HepG2 (cell line): ENCODE measurements around the gene DRD1. TPM values are rescaled to one million over a fixed set of nuclear protein-coding genes. Genes with fewer than 3 reads are reported as not detected.

Experiments used
- EED ChIP-seq: sonication (generic); formaldehyde crosslinking; IDR thresholded peaks from 2 replicates; pipeline ENCODE4 v1.5.0; 2020; ENCODE audit warnings: mild to moderate bottlenecking, missing genetic modification reagents
- EP300 ChIP-seq, 3 experiments: sonication (generic) in 1 of 3; formaldehyde crosslinking in 1 of 3; IDR thresholded peaks; 2 replicates each; pipeline versions ENCODE4 v1.5.1 to v1.6.1; 2011 to 2020; ENCODE audit warnings: low read depth in 2 of 3, low read length in 2 of 3, borderline replicate concordance in 1 of 3, improper control_type of control experiment in 1 of 3, mild to moderate bottlenecking in 1 of 3, missing genetic modification reagents in 1 of 3, moderate library complexity in 1 of 3
- FOSL1 ChIP-seq: sonication (generic); formaldehyde crosslinking; IDR thresholded peaks from 2 replicates; pipeline ENCODE4 v1.9.0; 2021; ENCODE audit warnings: missing genetic modification reagents, borderline replicate concordance
- FOXA1 ChIP-seq, 2 experiments: fragments of 450-650 bp in 1 of 2; sonication (generic) in 1 of 2; formaldehyde crosslinking in 1 of 2; IDR thresholded peaks; 2 replicates each; pipeline versions ENCODE4 v1.4.0 to v1.6.1; 2016 to 2020; ENCODE audit warnings: missing genetic modification reagents in 1 of 2
- KLF6 ChIP-seq: IDR thresholded peaks from 2 replicates; pipeline ENCODE4 v1.8.0; 2016; ENCODE audit warnings: missing biosample characterization, missing genetic modification reagents
- MED1 ChIP-seq: sonication (generic); formaldehyde crosslinking; IDR thresholded peaks from 2 replicates; pipeline ENCODE4 v1.4.0; 2020; ENCODE audit warnings: missing genetic modification reagents
- TCF12 ChIP-seq, 2 experiments: fragments of 450-650 bp in 1 of 2; sonication (generic) in 1 of 2; formaldehyde crosslinking in 1 of 2; IDR thresholded peaks; 2 replicates each; pipeline versions ENCODE4 v1.6.1 to v1.8.0; 2017 to 2022; ENCODE audit warnings: antibody characterized with exemption in 1 of 2, mild to moderate bottlenecking in 1 of 2, missing genetic modification reagents in 1 of 2, moderate library complexity in 1 of 2
- TRIM22 ChIP-seq: fragments of 450-650 bp; IDR thresholded peaks from 2 replicates; pipeline ENCODE4 v1.6.1; 2017
- ZBED4 ChIP-seq: sonication (generic); formaldehyde crosslinking; IDR thresholded peaks from 2 replicates; pipeline ENCODE4 v1.4.0; 2020; ENCODE audit warnings: missing genetic modification reagents, borderline replicate concordance
- ZBTB1 ChIP-seq: sonication (generic); formaldehyde crosslinking; IDR thresholded peaks from 2 replicates; pipeline ENCODE4 v1.4.0; 2020; ENCODE audit warnings: missing genetic modification reagents, borderline replicate concordance
- ZNF329 ChIP-seq: sonication (generic); formaldehyde crosslinking; IDR thresholded peaks from 2 replicates; pipeline ENCODE4 v1.9.0; 2021; ENCODE audit warnings: low read depth, mild to moderate bottlenecking, missing genetic modification reagents
- ZNF333 ChIP-seq: sonication (generic); formaldehyde crosslinking; IDR thresholded peaks from 2 replicates; pipeline ENCODE4 v1.4.0; 2020; ENCODE audit warnings: mild to moderate bottlenecking, missing genetic modification reagents, borderline replicate concordance
- ZNF530 ChIP-seq: sonication (generic); formaldehyde crosslinking; IDR thresholded peaks from 2 replicates; pipeline ENCODE4 v1.5.0; 2020; ENCODE audit warnings: low read depth, mild to moderate bottlenecking, missing genetic modification reagents
- ZNF547 ChIP-seq: sonication (generic); formaldehyde crosslinking; IDR thresholded peaks from 2 replicates; pipeline ENCODE4 v1.5.1; 2020; ENCODE audit warnings: mild to moderate bottlenecking, missing genetic modification reagents
- ZNF577 ChIP-seq: sonication (generic); formaldehyde crosslinking; IDR thresholded peaks from 2 replicates; pipeline ENCODE4 v1.4.0; 2020; ENCODE audit warnings: mild to moderate bottlenecking, low read depth, missing genetic modification reagents, borderline replicate concordance
- polyA plus RNA-seq, 8 experiments: library from polyadenylated mRNA; depleted of rRNA in 3 of 8; stranded (reverse) in 7 of 8; unstranded in 1 of 8; fragments of >200 nt; fragmentation: Illumina TruSeq in 4 of 8; extraction: Trizol in 4 of 8; gene quantifications; 2 replicates each; pipeline versions ENCODE4 v1.2.1 to v1.2.3, GENCODE V29; 2011 to 2016; ENCODE audit warnings: low read depth in 4 of 8, missing spikeins in 1 of 8, mixed read lengths in 1 of 8; ENCODE audit not compliant: insufficient read depth in 1 of 8
- total RNA-seq, 5 experiments: library from RNA; depleted of rRNA; stranded (reverse); fragments of >200 nt; fragmentation: Illumina TruSeq; extraction: Trizol; gene quantifications; 2 replicates each; pipeline ENCODE4 v1.2.3, GENCODE V29; 2016; ENCODE audit warnings: low read depth in 1 of 5
- TF ChIP-seq, protein P1 (sequence below): sonication (generic); formaldehyde crosslinking; IDR thresholded peaks from 2 replicates; pipeline ENCODE4 v1.4.0; 2020; ENCODE audit warnings: missing genetic modification reagents, mild to moderate bottlenecking, borderline replicate concordance
- TF ChIP-seq, protein P2 (sequence below): sonication (generic); formaldehyde crosslinking; IDR thresholded peaks from 2 replicates; pipeline ENCODE4 v1.8.0; 2022; ENCODE audit warnings: missing genetic modification reagents, mild to moderate bottlenecking, inconsistent platforms, borderline replicate concordance
- TF ChIP-seq, protein P3 (sequence below): sonication (generic); formaldehyde crosslinking; IDR thresholded peaks from 2 replicates; pipeline ENCODE4 v1.5.1; 2020; ENCODE audit warnings: mild to moderate bottlenecking, moderate library complexity, missing genetic modification reagents

Gene DRD1
- total and polyA plus RNA-seq, 2 of the 13 experiments (the other 11 are each of a cell fraction or from before 2014, with no cell fraction given) = not detected

DNA sequence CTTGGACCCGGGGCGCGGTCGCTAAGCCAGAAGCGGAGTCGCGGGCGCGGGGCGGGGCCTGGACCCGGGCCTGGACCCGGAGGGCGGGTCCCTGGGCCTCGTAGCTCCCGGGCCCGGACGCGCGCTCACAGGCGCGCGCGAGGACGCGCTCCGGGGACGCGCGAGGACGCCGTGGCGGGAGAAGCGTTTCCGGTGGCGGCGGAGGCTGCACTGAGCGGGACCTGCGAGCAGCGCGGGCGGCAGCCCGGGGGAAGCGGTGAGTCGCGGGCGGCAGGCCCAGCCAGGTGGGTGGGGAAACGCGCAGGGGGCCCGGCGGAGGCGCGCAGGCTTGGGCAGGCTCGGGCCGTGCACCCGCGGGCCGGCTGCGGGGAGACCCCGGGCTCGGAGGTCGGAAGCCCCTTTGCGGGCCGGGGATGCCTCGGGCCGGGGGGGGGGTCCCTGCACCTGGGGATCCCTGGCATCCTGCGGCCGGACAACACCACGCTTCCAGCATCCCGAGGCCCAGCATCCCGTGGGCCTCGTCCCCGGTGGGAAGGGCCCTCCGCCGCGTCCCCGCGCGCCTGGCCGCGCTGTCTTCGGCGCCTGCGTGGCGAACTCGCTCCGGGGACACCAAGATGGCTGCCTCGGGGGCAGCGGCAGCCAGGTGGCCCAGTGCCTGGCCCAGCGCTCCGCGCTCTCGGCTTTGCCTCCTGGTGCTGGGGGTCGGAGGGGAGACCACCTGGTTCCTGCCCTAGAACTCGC is 34.6 kb upstream of the DRD1 start, which contains the start of gene SFXN1 (continued):
- TF ChIP-seq, protein P1, sequence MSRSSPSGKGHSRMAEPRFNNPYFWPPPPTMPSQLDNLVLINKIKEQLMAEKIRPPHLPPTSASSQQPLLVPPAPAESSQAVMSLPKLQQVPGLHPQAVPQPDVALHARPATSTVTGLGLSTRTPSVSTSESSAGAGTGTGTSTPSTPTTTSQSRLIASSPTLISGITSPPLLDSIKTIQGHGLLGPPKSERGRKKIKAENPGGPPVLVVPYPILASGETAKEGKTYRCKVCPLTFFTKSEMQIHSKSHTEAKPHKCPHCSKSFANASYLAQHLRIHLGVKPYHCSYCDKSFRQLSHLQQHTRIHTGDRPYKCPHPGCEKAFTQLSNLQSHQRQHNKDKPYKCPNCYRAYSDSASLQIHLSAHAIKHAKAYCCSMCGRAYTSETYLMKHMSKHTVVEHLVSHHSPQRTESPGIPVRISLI (CRISPR knock-in tag) = 0 out of 2 replicates have a peak, but pooled peaks have one; percentile 6
- TF ChIP-seq MED1 (no peak), EP300 (IDR thresholded peaks at IDR 0.05; ENCODE audit: low read depth in 2 of 2, low read length in 2 of 2) (no peak), EP300 (CRISPR knock-in tag; IDR thresholded peaks at IDR 0.05; ENCODE audit: borderline replicate concordance) (no peak), FOSL1 (CRISPR knock-in tag) (no peak), TRIM22 (no peak), ZBED4 (CRISPR knock-in tag) (no peak; the same call in 1 of the 2 replicates), TCF12 (IDR thresholded peaks at IDR 0.05) (no peak), TCF12 (CRISPR knock-in tag; IDR thresholded peaks at IDR 0.05) (no peak), KLF6 (0 out of 2 replicates have a peak, but pooled peaks have one; percentile 16), ZBTB1 (CRISPR knock-in tag) (no peak), ZNF547 (CRISPR knock-in tag) (peak; percentile 42; the same call in 1 of the 2 replicates), ZNF530 (no peak), ZNF333 (CRISPR knock-in tag) (peak; percentile 29; the same call in 1 of the 2 replicates), FOXA1 (IDR thresholded peaks at IDR 0.05) (no peak), FOXA1 (CRISPR knock-in tag; IDR thresholded peaks at IDR 0.05) (0 out of 2 replicates have a peak, but pooled peaks have one; percentile 2), ZNF329 (CRISPR knock-in tag) (no peak), EED (CRISPR knock-in tag) (peak; percentile 29; the same call in 1 of the 2 replicates), ZNF577 (CRISPR knock-in tag) (no peak)
- TF ChIP-seq, protein P2, sequence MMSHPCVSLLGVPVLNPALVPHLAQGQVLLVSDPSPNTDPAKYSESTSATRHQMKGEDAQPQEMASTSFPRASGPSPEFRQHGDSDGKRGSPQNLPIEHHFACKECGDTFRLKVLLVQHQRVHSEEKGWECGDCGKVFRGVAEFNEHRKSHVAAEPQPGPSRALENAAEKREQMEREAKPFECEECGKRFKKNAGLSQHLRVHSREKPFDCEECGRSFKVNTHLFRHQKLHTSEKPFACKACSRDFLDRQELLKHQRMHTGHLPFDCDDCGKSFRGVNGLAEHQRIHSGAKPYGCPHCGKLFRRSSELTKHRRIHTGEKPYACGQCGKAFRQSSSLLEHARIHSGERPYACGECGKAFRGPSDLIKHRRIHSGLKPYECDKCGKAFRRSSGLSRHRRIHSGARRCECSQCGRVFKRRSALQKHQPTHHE (CRISPR knock-in tag) = no peak
- TF ChIP-seq, protein P3, sequence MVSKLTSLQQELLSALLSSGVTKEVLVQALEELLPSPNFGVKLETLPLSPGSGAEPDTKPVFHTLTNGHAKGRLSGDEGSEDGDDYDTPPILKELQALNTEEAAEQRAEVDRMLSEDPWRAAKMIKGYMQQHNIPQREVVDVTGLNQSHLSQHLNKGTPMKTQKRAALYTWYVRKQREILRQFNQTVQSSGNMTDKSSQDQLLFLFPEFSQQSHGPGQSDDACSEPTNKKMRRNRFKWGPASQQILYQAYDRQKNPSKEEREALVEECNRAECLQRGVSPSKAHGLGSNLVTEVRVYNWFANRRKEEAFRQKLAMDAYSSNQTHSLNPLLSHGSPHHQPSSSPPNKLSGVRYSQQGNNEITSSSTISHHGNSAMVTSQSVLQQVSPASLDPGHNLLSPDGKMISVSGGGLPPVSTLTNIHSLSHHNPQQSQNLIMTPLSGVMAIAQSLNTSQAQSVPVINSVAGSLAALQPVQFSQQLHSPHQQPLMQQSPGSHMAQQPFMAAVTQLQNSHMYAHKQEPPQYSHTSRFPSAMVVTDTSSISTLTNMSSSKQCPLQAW (CRISPR knock-in tag) = no peak
